ENCODE measurements around the gene KCP. TPM values are rescaled to one million over a fixed set of nuclear protein-coding genes. Genes with fewer than 3 reads are reported as not detected.

Gene KCP
- total RNA-seq, 1 donor from 2014 or later: 1.4 TPM

DNA sequence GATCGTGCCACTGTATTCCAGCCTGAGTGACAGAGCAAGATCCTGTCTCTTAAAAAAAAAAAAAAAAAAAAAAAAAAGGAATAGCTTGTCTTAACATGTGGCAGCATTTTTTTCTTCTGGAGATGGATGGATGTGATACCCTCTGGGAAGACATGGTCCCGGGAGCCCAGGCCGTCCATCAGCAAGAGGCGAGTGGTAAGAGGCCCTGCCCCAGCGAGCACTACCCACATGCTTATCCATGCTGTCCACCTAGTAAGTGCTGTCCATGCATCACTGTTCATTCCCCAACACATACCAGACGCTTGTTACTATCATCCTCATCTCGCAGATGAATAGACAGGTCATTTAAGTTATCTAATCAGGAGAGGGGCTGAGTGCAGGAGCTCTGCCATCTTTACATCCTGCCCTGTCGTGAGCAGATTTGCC is 35.0 kb downstream of the KCP start:
- no peak for DNase-seq (ENCODE audit: low spot score)

GRCh38 chr7:128874140-128875031 is 36.1 kb downstream of the KCP start:
- no peak for DNase-seq (ENCODE audit: low spot score)

DNA sequence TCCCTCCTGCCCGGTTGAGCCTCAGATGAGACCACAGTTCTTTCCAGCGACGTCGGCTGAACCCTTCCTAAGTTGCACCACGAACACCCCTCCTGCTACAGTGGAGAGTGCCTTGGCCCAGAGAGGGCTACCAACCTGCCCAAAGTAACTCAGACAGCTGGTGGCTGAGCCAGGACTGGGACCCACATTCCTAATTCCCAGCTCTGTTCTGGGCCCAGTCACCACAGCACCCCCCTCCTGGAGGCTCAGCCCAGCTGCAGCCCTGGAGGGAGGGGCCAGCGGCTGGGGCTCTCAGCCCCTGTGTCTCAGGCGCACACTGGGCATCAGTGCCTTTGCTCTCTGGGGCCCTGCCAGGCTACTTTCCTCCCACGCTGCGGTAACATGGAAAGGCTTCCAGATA is 37.3 kb downstream of the KCP start:
- DNase-seq (ENCODE audit: low spot score): no peak

- DNase-seq (ENCODE audit: low spot score): no peak
Observed at GRCh38 chr7:128872394-128872824, 38.1 kb downstream of the KCP start.

GRCh38 chr7:128871050-128871449 is 39.5 kb downstream of the KCP start:
- no peak for DNase-seq (ENCODE audit: low spot score)

DNA sequence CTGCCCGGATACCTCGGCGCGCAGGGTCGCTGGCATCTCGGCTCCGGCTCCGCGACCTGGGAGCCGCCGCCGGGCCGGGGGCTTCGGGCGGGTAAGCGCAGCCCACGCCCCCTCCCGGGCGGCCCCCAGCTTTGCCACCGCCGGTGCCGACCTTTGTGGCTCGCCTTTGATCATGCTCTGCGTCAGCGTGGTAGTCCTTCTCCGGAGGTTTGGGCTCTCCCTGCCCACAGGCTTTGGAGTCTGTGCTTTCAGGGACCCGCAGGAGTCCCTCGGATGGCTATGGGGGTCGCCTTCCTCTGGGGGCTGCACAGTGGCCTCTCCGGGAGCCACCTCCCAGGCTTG is 40.6 kb downstream of the KCP start:
- DNase-seq (ENCODE audit: low spot score): no peak

DNA sequence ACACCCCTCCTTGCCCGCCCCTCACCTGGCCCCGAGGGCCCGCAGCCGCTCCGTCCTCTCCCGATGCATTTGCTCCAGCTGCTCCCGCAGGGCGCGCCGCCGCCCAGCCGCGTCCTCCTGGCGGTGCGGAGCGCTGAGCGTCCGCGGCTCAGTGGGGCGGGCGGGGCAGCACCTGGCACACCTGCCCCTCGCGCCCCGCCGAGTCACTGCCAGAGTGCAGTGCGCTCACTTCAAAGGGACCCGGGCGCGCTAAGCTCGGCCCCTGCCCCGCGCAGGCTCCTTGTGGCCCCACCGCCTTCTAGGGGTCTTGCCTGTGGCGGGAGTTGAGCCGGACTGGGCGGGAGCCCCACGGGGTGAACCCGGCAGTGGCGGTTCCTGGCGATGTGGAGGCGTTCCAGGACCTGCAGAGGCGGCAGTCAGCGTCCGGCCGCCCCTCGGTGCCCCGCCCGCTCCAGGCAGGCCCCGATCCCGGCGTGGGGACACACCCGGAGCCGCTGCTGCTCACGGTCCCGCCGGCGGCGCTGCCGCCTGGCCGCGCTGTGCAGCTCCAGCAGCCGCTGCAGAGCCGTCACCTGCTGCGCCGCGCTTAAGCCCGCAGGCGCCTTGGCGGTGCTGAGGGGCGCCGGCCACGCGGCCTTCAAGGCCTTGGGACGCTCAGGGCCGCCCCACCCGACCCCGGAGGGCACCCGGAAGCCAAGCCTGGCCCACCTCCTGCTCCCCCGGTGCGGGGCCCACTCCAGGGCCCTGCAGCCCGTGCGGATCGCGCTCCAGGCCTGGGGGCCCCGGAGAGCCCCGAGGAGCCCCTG is 41.2 kb downstream of the KCP start:
- peak; percentile 32 for DNase-seq (ENCODE audit: low spot score)

DNA sequence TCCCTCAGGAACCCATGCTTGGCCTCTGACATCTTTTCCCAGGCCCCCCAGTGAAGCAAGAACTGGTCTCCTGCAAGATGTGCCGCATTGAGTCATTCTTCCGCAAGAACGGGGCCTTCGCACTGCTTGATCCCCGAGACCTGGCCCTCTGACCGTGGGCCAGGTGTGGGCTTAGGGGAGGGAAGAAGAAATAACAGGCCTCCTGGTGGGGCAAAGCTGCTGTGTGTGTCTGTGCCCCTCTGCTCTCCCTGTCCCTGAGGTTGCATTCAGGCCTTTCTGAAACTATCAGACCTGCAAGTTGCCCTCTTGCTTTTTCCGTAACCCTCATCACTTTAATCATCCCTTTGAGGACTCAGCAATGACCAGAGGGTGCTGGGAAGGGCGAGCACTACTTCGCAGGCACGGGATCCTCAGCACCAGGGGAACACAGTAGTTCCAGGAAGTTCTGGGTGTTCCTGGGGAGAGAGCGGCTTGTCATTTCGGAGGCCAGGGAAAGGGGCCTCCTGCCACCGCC is 41.8 kb downstream of the KCP start:
- no peak for DNase-seq (ENCODE audit: low spot score)

- DNase-seq (ENCODE audit: low spot score): peak; percentile 44
Observed at GRCh38 chr7:128867842-128868623, 42.5 kb downstream of the KCP start.

DNA sequence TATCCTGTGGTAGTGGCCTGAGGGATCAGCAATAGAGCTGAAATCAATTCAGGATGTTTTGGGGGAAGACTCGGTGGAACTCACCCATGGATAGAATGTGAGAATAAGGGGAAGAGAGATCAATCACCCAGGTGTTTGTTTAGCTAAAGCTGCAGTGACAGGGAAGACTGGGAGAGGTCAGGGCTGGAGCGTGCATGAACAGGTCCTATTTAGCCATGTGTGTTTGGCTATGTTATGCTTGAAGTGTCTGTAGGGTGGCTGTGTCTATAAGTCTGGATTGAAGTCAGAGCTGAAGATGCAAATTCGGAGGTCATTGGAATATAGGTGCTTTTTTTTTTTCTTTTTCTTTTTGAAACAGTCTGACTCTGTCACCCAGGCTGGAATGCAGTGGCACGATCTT is 43.3 kb downstream of the KCP start:
- no peak for DNase-seq (ENCODE audit: low spot score)

DNA sequence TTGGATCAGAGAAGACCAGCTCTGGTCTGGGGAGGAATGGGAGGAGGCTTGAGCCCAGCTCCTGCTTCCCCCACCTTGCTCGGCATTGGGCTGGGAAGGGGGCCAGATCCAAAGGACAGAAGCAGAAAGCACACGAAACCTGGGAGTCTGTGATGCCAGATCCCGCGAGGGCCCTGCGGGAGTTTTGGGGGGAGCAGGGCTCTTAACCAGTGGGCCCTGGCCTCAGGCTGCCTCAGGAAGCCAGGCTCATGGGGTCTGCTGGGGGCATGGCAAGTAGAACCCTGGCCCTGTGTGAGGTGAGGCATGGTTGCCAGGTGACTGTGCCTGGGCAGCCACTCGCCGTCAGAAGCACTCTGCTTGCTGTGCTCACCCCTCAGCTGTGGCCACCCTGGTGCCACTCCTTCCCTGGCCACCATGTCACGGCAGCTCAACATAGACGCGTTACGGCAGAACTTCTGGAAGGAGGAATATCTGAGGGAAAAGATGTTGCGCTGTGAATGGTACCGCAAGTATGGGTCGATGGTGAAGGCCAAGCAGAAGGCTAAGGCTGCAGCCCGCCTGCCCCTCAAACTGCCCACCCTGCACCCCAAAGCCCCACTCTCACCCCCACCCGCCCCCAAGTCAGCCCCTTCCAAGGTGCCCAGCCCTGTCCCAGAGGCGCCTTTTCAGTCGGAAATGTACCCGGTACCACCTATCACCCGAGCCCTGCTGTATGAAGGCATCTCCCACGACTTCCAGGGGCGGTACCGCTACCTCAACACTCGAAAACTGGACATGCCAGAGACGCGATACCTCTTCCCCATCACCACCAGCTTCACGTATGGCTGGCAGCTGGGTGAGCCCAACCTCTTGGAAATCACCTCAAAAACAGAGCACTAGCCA is 44.3 kb downstream of the KCP start:
- DNase-seq (ENCODE audit: low spot score): no peak

DNA sequence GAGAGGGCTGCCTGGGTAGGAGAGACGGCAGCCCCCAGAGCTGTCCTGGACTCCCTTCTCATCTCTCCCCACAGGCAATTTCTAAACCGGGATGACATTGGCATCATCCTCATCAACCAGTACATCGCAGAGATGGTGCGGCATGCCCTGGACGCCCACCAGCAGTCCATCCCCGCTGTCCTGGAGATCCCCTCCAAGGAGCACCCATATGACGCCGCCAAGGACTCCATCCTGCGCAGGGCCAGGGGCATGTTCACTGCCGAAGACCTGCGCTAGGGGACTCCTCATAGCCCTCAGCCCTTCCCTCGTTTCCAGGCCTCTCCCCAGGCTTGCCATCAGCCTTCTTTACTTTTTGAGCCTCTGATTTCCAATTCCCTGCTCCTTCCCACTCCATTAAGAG is 45.2 kb downstream of the KCP start:
- DNase-seq (ENCODE audit: low spot score): no peak

DNA sequence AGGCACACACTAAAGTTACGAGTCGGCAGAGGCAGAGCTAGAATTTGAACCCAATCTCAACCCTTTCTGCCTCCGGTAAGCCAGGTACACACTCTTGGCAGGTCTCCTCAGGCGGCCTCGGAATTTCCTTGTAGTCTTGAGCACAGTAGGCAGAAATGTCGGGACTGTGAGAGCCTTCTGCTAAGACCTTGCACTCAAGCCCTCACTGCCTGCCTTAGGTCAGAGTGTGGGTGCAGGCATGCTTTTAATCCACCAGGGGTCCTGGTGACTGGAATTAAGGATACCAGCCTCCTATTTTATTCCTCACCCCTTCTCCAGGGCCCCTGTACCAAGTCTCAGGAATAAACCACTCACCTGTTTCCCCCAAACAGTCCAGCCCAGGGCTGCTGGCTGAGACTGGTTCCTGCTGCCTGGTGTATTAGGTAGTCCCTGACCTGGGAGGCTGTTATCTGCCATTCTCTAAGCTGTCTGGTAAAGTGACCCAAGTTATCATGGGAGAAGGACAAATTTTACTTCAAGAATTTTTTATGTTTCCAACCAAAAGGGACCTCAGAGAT is 47.0 kb downstream of the KCP start:
- DNase-seq (ENCODE audit: low spot score): peak; percentile 49

- DNase-seq (ENCODE audit: low spot score): peak; percentile 99
Observed at GRCh38 chr7:128862571-128863432, 47.7 kb downstream of the KCP start, which contains the start of gene ATP6V1F. ATP6V1F (plus strand) TSS chr7:128862856; CDS start chr7:128862905, 49 bp downstream.

- DNase-seq (ENCODE audit: low spot score): no peak
Observed at GRCh38 chr7:128861957-128862570, 48.4 kb downstream of the KCP start.

DNA sequence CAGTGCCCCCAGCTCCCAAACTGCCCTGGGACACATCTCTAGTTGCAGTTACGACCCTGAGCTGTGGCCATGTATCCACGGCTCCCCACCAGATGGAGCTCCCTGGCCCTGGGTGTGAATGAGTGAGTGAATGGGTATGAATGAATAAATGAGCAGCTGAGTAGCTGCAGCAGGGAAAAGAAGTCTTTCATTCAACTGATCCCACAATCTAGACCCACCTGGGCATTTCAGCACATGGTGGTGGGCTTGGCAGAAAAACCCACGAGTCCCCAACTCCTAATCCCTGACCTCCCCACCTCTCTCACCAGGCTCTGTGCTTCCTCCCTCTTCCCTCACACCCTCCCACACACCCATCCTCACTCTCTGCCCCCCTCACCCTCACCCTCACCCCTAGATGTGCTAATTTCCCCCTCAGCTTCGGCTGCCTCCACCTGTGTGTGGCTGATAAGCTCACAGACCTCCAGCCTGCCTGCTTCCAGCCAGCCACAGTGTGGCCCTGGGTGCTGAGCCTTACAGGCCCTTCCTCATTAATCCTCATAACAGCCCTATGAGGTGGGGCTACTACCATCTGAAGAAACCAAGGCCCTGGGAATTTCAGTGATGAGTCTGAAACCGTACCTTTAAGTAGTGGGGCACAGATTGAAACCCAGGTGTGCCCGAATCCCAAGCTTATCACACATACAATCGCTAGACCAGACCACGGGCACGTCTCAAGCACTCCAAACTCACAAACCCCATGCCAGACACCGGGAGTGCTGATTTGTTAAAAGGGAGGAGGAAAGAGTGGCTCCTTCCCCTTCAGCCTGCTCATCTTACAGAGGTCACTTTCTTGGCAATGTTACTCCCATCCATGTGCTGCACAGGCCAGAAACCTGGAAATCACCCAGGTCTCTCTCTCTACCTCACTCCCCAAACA is 50.1 kb downstream of the KCP start:
- DNase-seq (ENCODE audit: low spot score): peak; percentile 55

GRCh38 chr7:128859232-128860157 is 51.0 kb downstream of the KCP start:
- DNase-seq (ENCODE audit: low spot score): no peak
